ENCODE measurements around the gene DISP3. TPM values are rescaled to one million over a fixed set of nuclear protein-coding genes. Genes with fewer than 3 reads are reported as not detected.

Gene DISP3
- total RNA-seq, 1 experiment from 2014 or later = 1.1 TPM

- Histone ChIP-seq H3K4me3 (ENCODE audit: low read depth in 2 of 2, low read length in 2 of 2) (no peak overlapping the region), H3K27me3 (ENCODE audit: control insufficient read depth, insufficient read depth, low read length) (no peaks in the 10 kb centered on the region), H3K36me3 (ENCODE audit: control insufficient read depth, insufficient read depth, low read length) (no peaks in the 10 kb centered on the region), H3K9me3 (ENCODE audit: control insufficient read depth, insufficient read depth, low read depth, low read length) (no peaks in the 10 kb centered on the region), H3K4me1 (ENCODE audit: control insufficient read depth, insufficient read depth, low read length) (no peaks in the 10 kb centered on the region), H3K27ac (ENCODE audit: low read length) (no peak overlapping the region)
- ChIA-PET CTCF (no interaction called here), POLR2A (no interaction called here)
- in situ Hi-C loops (cut with HindIII; ENCODE audit: low pct_unique_long_range_greater_than_20kb, low sequenced_read_pairs) (no loop called here), intact Hi-C loops (cut with micrococcal nuclease; ENCODE audit: unreplicated experiment) (no loop called here)
- TF ChIP-seq SIN3A (IDR thresholded peaks at IDR 0.05; ENCODE audit: borderline replicate concordance, insufficient read depth, low read depth, low read length) = no peak
- TF ChIP-seq, protein P1, sequence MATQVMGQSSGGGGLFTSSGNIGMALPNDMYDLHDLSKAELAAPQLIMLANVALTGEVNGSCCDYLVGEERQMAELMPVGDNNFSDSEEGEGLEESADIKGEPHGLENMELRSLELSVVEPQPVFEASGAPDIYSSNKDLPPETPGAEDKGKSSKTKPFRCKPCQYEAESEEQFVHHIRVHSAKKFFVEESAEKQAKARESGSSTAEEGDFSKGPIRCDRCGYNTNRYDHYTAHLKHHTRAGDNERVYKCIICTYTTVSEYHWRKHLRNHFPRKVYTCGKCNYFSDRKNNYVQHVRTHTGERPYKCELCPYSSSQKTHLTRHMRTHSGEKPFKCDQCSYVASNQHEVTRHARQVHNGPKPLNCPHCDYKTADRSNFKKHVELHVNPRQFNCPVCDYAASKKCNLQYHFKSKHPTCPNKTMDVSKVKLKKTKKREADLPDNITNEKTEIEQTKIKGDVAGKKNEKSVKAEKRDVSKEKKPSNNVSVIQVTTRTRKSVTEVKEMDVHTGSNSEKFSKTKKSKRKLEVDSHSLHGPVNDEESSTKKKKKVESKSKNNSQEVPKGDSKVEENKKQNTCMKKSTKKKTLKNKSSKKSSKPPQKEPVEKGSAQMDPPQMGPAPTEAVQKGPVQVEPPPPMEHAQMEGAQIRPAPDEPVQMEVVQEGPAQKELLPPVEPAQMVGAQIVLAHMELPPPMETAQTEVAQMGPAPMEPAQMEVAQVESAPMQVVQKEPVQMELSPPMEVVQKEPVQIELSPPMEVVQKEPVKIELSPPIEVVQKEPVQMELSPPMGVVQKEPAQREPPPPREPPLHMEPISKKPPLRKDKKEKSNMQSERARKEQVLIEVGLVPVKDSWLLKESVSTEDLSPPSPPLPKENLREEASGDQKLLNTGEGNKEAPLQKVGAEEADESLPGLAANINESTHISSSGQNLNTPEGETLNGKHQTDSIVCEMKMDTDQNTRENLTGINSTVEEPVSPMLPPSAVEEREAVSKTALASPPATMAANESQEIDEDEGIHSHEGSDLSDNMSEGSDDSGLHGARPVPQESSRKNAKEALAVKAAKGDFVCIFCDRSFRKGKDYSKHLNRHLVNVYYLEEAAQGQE (IDR thresholded peaks at IDR 0.05; ENCODE audit: insufficient read depth in 1 of 2, low read depth in 2 of 2, low read length in 1 of 2) = no peak
- TF ChIP-seq, protein P2, sequence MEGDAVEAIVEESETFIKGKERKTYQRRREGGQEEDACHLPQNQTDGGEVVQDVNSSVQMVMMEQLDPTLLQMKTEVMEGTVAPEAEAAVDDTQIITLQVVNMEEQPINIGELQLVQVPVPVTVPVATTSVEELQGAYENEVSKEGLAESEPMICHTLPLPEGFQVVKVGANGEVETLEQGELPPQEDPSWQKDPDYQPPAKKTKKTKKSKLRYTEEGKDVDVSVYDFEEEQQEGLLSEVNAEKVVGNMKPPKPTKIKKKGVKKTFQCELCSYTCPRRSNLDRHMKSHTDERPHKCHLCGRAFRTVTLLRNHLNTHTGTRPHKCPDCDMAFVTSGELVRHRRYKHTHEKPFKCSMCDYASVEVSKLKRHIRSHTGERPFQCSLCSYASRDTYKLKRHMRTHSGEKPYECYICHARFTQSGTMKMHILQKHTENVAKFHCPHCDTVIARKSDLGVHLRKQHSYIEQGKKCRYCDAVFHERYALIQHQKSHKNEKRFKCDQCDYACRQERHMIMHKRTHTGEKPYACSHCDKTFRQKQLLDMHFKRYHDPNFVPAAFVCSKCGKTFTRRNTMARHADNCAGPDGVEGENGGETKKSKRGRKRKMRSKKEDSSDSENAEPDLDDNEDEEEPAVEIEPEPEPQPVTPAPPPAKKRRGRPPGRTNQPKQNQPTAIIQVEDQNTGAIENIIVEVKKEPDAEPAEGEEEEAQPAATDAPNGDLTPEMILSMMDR (IDR thresholded peaks at IDR 0.05) = no peak
- no peak for TF ChIP-seq TCF7L2 (IDR thresholded peaks at IDR 0.05; ENCODE audit: low read depth, low read length)
- no peak for TF ChIP-seq POLR2AphosphoS5 (IDR thresholded peaks at IDR 0.05; ENCODE audit: low read depth, low read length)
- no peak for DNase-seq (ENCODE audit: low read depth, low spot score)
- no peak for ATAC-seq
- no TSS peak for BruUV-seq (replicated peaks)
Measured at GRCh38 chr1:11519629-11520031, 40.7 kb downstream of the DISP3 start.

DNA sequence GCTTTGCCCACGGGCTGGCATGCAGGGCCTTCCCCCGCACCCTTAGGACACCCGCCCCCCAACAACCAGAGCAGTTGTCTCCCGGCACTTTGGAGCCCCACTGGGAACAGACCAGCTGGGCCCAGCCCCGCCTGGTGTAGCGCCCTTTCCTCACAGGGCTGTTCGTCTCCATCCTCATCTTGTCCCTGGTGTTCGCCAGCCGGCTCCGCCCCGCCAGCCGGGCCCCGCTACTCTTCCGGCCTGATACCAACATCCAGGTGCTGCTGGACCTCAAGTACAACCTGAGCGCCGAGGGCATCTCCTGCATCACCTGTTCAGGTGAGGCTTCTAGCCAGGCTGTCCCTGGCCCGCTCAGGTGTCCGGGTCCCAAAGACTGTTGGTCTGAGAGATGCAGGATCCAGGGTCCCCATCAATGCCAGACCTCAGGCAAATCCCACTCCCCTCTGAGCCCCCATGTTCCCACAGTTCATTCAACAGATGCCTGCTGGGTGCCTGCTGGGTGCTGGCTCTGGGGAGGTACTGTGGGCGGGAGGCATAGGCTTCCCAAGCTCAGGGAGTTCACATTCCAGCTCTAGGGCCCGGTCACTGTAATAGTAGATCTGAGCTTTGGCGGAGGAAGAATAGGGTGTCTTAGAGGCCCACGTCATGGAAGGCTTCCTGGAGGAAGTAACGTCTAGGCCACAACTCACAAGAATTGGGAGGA, 41.7 kb downstream of the DISP3 start:
- in situ Hi-C loops (cut with HindIII; ENCODE audit: low pct_unique_long_range_greater_than_20kb, low sequenced_read_pairs) (no loop called here), intact Hi-C loops (cut with micrococcal nuclease; ENCODE audit: unreplicated experiment) (no loop called here)
- Histone ChIP-seq H3K27me3 (ENCODE audit: control insufficient read depth, insufficient read depth, low read length) (no peaks in the 10 kb centered on the region), H3K27ac (ENCODE audit: low read length) (no peak overlapping the region), H3K4me1 (ENCODE audit: control insufficient read depth, insufficient read depth, low read length) (no peaks in the 10 kb centered on the region), H3K36me3 (ENCODE audit: control insufficient read depth, insufficient read depth, low read length) (no peaks in the 10 kb centered on the region), H3K9me3 (ENCODE audit: control insufficient read depth, insufficient read depth, low read depth, low read length) (no peaks in the 10 kb centered on the region), H3K4me3 (ENCODE audit: low read depth in 2 of 2, low read length in 2 of 2) (no peak overlapping the region)
- DNase-seq (ENCODE audit: low read depth, low spot score) (no peak), ATAC-seq (no peak)
- BruUV-seq (replicated peaks) = no TSS peak
- ChIA-PET POLR2A (no interaction called here), CTCF (no interaction called here)
- no peak for TF ChIP-seq POLR2AphosphoS5 (IDR thresholded peaks at IDR 0.05; ENCODE audit: low read depth, low read length)
- TF ChIP-seq SIN3A (IDR thresholded peaks at IDR 0.05; ENCODE audit: borderline replicate concordance, insufficient read depth, low read depth, low read length) = no peak
- no peak for TF ChIP-seq TCF7L2 (IDR thresholded peaks at IDR 0.05; ENCODE audit: low read depth, low read length)
- TF ChIP-seq, protein P1 (IDR thresholded peaks at IDR 0.05; ENCODE audit: insufficient read depth in 1 of 2, low read depth in 2 of 2, low read length in 1 of 2) = no peak
- TF ChIP-seq, protein P2 (IDR thresholded peaks at IDR 0.05) = no peak
